BE2C (cell line): Measurements from ENCODE around the gene SLC26A8.

Experiments used
- DNase-seq: peaks from one replicate; pipeline ENCODE4 v3.0.0-alpha.2; 2020
- H3K27me3 ChIP-seq: fragments of 250-450 bp; sonication (Bioruptor Pico); 2 replicates; pipeline ENCODE4 v1.5.1; 2020; ENCODE audit warnings: mild to moderate bottlenecking
- H3K36me3 ChIP-seq: fragments of 250-450 bp; sonication (Bioruptor Pico); 2 replicates; pipeline ENCODE4 v1.5.1; 2020; ENCODE audit warnings: mild to moderate bottlenecking
- H3K4me1 ChIP-seq: fragments of 250-450 bp; sonication (Bioruptor Pico); 2 replicates; pipeline ENCODE4 v1.5.1; 2020
- H3K4me3 ChIP-seq: 2 replicates; pipeline ENCODE4 v1.5.1; 2011; ENCODE audit warnings: low read depth, low read length
- H3K9me3 ChIP-seq: fragments of 250-450 bp; sonication (Bioruptor Pico); 2 replicates; pipeline ENCODE4 v1.5.1; 2020
- CTCF ChIP-seq: IDR thresholded peaks from 2 replicates; pipeline ENCODE4 v1.5.1; 2012; ENCODE audit warnings: mild to moderate bottlenecking, low read depth, low read length

The SLC26A8 gene

GRCh38 chr6:35905141-35905785 is 119.2 kb downstream of the SLC26A8 start:
- DNase-seq: no peak
- Histone ChIP-seq H3K9me3 (no peaks in the 10 kb centered on the region), H3K27me3 (no peaks in the 10 kb centered on the region), H3K4me3 (no peak overlapping the region), H3K4me1 (no peaks in the 10 kb centered on the region), H3K36me3 (peaks cover 76% of the 10 kb centered on the region)
- TF ChIP-seq CTCF: no peak

DNA sequence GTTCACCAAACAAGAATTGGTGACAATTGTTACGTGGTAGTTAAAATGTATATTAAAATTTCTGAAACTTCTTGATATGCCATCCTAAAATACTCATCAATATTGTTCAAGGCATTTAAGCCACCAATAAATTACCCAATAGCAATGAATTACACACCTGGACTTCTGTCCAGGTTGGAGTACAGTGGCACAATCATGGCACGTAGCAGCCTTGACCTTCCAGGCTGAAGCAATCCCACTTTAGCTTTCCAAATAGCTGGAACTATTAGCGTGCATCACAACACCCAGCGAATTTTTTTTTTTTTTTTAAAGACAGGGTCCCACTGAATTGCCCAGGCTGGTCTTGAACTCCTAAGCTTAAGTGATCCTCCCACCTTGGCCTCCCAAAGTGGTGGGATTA is 120.8 kb downstream of the SLC26A8 start:
- no peak for DNase-seq
- TF ChIP-seq CTCF: no peak
- H3K27me3 ChIP-seq: no peaks in the 10 kb centered on the region
- H3K36me3 ChIP-seq: peaks cover 70% of the 10 kb centered on the region
- no peaks in the 10 kb centered on the region for H3K4me1 ChIP-seq
- H3K4me3 ChIP-seq: no peak overlapping the region
- no peaks in the 10 kb centered on the region for H3K9me3 ChIP-seq

GRCh38 chr6:35900448-35900847 is 124.0 kb downstream of the SLC26A8 start:
- Histone ChIP-seq H3K4me3 (no peak overlapping the region), H3K4me1 (no peaks in the 10 kb centered on the region), H3K9me3 (no peaks in the 10 kb centered on the region), H3K27me3 (no peaks in the 10 kb centered on the region), H3K36me3 (peaks cover 53% of the 10 kb centered on the region)
- no peak for DNase-seq
- no peak for TF ChIP-seq CTCF

GRCh38 chr6:35898003-35898402 is 126.4 kb downstream of the SLC26A8 start:
- H3K36me3 ChIP-seq: peaks cover 34% of the 10 kb centered on the region
- no peaks in the 10 kb centered on the region for H3K9me3 ChIP-seq
- TF ChIP-seq CTCF: no peak
- H3K4me1 ChIP-seq: no peaks in the 10 kb centered on the region
- H3K27me3 ChIP-seq: no peaks in the 10 kb centered on the region
- no peak for DNase-seq
- H3K4me3 ChIP-seq: no peak overlapping the region

DNA sequence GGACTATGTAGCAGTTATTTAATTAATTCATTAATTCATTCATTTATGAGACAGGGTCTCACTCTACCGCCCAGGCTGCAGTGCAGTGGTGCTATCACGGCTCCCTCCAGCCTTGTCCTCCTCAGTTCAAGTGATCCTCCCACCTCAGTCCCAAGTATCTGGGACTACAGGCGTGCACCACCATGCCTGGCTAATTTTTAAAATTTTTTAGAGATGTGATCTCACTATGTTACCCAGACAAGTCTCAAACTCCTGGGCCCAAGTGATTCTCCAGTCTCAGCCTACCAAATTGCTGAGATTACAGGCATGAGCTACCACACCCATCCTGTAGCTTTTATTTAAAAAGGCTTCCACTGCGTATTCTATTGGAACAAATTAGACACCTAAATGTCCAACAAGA is 127.0 kb downstream of the SLC26A8 start:
- no peaks in the 10 kb centered on the region for H3K4me1 ChIP-seq
- H3K27me3 ChIP-seq: no peaks in the 10 kb centered on the region
- no peak for TF ChIP-seq CTCF
- H3K9me3 ChIP-seq: no peaks in the 10 kb centered on the region
- peaks cover 29% of the 10 kb centered on the region for H3K36me3 ChIP-seq
- no peak for DNase-seq
- no peak overlapping the region for H3K4me3 ChIP-seq

- peaks cover 28% of the 10 kb centered on the region for H3K36me3 ChIP-seq
- H3K4me1 ChIP-seq: no peaks in the 10 kb centered on the region
- DNase-seq: no peak
- TF ChIP-seq CTCF: no peak
- no peaks in the 10 kb centered on the region for H3K27me3 ChIP-seq
- no peak overlapping the region for H3K4me3 ChIP-seq
- H3K9me3 ChIP-seq: no peaks in the 10 kb centered on the region
Measured at GRCh38 chr6:35897036-35897435, 127.4 kb downstream of the SLC26A8 start.
